Forelimb muscle (tissue), 1 donor: ENCODE results near the gene HOXD13. TPM values are rescaled to one million over a fixed set of nuclear protein-coding genes. Genes with fewer than 3 reads are reported as not detected.

ENCODE experiments used
- DNase-seq: peaks from one replicate; pipeline ENCODE4 v3.0.0-alpha.2; 2013; ENCODE audit warnings: low read depth
- polyA plus RNA-seq: library from polyadenylated mRNA; unstranded; fragments of 120-200 nt; gene quantifications from one replicate; pipeline ENCODE4 v1.2.1, GENCODE V29; 2013; ENCODE audit not compliant: insufficient read length

Gene HOXD13
- polyA plus RNA-seq, 1 donor, result not detected

DNA sequence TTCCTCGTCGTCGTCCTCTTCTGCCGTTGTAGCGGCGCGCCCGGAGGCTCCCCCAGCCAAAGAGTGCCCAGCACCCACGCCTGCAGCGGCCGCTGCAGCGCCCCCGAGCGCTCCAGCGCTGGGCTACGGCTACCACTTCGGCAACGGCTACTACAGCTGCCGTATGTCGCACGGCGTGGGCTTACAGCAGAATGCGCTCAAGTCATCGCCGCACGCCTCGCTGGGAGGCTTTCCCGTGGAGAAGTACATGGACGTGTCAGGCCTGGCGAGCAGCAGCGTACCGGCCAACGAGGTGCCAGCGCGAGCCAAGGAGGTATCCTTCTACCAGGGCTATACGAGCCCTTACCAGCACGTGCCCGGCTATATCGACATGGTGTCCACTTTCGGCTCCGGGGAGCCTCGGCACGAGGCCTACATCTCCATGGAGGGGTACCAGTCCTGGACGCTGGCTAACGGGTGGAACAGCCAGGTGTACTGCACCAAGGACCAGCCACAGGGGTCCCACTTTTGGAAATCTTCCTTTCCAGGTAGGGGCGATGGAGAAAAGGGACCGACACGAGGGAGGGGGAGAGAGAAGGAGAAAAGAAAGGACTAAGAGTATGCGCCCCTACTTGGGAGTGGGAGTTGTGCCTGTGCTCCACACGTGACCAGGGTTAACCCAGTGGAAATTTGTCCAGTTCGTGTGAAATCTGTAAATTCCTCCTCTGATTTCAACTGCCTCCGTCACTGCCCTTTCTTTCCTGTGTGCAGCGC lies 800 bp downstream of the HOXD13 start:
- DNase-seq, result no peak

DNA sequence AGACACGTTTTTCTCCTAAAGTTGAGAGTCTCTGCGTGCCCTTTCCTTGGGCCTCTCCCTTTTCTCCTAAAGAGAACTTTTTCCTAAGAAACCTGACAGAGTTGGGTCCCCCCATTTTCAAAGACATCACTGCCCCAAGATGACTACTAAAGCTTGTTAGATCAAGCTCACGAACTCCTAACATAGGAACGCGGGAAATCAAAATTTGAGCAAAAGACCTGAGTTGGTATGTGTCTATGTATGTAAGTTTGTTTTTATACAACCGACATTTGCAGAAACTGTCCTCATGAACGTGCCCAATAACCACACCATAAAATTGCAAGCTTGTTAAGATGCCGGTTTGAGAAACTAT lies 1.4 kb downstream of the HOXD13 start:
- no peak for DNase-seq

DNA sequence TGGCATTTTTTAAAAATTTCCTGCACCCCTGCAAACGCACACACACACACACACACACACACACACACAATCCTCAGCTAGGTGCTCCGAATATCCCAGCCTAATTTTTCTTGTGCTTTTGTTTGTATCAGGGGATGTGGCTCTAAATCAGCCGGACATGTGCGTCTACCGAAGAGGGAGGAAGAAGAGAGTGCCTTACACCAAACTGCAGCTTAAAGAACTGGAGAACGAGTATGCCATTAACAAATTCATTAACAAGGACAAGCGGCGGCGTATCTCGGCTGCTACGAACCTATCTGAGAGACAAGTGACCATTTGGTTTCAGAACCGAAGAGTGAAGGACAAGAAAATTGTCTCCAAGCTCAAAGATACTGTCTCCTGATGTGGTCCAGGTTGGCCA lies 1.8 kb downstream of the HOXD13 start:
- no peak for DNase-seq

DNA sequence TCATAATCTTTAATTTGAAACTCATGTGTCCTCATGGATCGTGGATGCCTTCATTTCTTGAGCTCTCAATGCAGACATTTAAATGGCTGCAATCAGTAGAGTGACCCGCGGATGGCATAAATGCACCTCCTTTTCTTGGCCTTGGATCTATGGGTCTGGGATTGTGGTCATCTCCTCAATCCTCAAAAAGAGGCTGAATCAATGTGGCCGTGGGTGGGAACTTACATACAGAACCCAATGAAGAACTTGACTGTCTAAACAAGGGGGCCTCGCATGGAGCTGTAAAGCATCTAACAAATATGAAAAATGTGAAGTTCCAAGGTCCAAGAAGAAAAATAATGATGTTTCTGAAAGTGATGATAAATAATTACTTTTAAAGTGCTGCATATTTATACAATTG lies 2.9 kb downstream of the HOXD13 start:
- DNase-seq, result no peak

GRCh38 chr2:176096243-176096985 lies 3.9 kb downstream of the HOXD13 start:
- DNase-seq, result no peak

GRCh38 chr2:176096986-176097819 lies 4.7 kb downstream of the HOXD13 start:
- no peak for DNase-seq

GRCh38 chr2:176097820-176098365 lies 5.4 kb downstream of the HOXD13 start:
- no peak for DNase-seq

GRCh38 chr2:176098366-176099158 lies 6.0 kb downstream of the HOXD13 start:
- no peak for DNase-seq

GRCh38 chr2:176099159-176099727 lies 6.7 kb downstream of the HOXD13 start:
- DNase-seq, result no peak

GRCh38 chr2:176099728-176100546 lies 7.4 kb downstream of the HOXD13 start, which contains the start of gene HOXD12:
HOXD12 (plus strand) TSS chr2:176099795; CDS start chr2:176099802, 7 bp downstream.
- no peak for DNase-seq

DNA sequence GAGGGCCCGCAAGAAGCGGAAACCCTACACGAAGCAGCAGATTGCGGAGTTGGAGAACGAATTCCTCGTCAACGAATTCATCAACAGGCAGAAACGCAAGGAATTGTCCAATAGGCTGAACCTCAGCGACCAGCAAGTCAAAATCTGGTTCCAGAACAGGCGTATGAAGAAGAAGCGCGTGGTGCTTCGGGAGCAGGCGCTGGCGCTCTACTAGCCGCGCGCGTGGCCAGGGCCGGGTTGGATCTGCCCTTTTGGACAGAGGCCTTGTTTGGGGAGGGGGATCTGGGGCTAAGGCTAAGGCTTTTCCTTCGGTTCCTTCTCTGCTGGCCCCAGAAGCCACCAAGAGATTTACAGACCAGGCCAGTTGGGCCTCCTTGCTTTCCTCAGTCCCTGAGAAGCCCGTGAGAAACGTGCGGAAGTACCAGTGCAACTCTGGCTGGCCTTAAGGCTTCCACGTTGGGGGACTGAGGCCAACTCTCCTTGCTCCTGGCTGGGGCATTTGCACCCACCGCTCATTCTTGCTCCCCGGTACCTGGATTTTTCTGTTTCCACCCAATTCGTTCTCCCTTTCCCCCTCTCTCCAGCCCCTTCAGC lies 8.1 kb downstream of the HOXD13 start:
- DNase-seq, result no peak

- DNase-seq, result no peak
These were observed 8.8 kb downstream of the HOXD13 start for GRCh38 chr2:176101216-176101830.

DNA sequence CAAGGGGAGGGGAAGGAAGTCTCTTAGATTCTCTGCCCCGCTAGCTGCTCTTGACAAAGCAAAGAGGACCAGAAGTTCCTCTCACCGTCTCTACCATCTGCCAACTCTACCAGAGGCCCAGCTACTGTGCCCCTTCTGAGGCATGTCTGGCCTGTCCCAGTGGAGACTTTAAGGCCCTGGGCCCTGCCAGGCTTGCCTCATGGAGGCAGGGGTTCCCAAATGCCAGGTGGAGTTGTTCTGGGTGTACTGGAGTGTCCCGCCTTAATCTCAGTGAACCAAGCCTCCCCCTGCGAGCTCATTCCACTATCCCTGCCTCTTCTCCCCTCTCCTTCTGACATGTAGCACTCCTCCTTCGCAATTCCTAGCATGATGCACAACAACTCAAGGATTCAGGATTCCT lies 9.3 kb downstream of the HOXD13 start:
- DNase-seq, result no peak

DNA sequence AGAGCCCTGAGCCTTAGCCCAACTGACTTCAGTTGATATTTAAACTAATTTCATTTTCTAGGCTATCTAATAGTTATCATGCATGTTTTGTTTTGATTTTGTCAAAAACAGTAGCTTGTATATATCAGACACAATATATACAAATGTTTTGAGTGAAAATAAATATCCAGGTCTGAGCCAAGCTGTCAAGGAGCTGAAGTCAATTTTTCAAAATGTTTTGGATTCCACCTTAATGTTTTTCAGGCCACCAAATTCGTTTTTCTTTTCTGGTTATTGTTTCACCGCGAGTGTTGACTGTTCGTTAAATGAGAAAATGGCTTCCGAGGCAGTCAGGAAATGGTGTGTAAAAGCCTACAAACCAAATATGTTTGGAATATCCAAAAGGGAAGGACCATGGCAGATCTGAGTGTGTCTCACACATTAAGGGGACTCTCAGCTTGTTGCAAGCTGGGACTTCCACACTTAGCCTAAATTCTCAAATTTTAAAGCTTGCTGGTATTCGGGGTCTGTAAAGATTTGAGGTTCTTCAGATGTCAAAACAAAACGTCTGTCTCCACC lies 9.9 kb downstream of the HOXD13 start:
- DNase-seq, result no peak

- DNase-seq, result no peak
These were observed 10.7 kb downstream of the HOXD13 start for GRCh38 chr2:176103194-176103593.

DNA sequence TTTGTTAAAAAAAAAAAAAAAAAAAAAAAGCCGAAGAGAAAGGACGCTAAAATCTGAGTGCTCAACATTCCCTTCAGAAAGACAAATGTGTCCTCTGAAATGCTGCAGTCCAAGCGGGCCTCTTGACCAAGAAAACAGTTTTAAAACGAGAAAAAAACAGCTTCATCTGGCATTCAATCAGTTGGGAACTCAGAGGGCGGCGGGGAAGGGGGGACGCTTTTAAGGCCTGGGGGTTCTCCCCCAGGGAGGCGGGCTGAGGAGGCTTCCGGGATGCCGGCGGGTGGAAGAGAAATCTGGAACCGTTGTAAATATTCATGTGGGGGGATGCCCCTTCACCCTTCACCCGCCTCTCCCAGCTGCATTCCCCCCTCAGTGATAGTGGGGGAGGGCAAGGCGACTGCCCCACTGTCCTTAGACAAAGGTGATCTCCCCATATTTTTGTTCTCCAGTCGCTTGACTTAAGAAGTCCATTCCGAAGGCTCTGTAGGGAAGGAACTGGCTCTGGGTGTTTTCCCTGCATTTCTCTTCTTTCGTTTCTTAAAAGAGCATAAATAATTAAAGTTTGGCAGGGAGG lies 11.3 kb downstream of the HOXD13 start:
- DNase-seq, result no peak

DNA sequence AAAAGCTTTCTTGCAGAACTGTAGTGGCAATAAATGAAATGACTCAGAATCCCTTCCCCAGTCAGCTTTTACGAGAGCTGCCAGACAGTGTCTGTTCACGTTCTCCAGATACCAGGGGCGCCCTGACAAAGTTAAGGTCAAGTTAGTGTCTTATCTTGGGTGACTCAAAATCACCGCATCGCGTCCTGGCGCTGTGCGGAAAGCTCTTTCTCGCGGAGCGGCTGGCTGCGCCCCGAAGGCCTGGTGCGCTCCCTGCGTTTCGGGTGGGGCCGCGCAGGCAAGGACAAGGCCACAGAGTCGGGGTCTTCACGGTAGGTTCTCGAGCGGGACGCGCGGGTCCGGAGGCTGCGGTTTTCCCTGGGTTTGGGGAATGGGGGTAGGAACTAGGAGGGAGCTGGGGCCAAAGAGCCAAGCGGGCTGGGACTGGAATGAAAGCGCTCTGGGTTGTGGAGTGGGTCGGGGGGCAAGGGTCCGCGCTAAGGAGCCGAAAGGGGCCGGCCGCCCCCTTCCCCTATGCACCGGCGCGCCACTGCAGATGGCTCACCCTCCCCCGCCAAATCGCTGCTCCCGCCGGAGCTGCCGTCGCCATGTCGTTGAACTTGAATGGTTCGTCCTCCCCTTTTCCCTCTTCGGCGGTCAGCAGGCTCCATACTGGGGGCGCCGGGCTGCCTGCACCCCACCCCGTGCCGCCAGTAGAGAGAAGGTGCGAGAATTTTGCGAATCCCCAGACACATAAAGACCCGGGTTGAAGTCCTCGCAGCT lies 12.0 kb downstream of the HOXD13 start:
- no peak for DNase-seq
